RPMI8226 (cell line): ENCODE data around the gene SLC33A1.

Source experiments
- DNase-seq: peaks from one replicate; pipeline ENCODE4 v3.0.0-alpha.2; 2015

SLC33A1 gene

DNA sequence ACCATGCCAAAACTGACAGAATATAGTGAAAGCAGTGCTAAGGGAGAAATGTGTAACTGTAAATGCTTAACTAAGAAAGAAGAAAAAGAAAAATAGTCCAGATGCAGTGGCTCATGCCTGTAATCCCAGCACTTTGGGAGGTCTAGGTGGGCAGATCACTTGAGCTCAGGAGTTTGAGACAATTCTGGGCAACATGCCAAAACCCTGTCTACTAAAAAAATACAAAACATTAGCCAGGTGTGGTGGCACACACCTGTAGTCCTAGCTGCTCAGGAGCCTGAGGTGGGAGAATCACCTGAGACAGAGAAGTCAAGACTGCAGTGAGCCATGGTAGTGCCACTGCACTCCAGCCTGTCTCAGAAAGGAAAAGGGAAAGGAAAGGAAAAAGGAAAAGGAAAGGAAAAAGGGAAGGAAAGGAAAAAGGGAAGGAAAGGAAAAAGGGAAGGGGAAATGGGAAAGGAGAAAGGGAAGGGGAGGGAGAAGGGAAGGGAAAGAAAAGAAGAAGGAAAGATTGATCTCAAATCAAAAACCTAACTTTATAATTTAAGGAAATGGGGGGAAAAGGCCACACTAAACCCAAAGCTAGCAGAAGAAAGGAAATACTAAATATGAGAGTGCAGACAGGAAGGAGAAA, 68.4 kb downstream of the SLC33A1 start:
- peak; percentile 54 for DNase-seq

GRCh38 chr3:155782390-155782953, 71.8 kb downstream of the SLC33A1 start:
- no peak for DNase-seq

GRCh38 chr3:155780291-155780690, 73.9 kb downstream of the SLC33A1 start:
- no peak for DNase-seq

DNA sequence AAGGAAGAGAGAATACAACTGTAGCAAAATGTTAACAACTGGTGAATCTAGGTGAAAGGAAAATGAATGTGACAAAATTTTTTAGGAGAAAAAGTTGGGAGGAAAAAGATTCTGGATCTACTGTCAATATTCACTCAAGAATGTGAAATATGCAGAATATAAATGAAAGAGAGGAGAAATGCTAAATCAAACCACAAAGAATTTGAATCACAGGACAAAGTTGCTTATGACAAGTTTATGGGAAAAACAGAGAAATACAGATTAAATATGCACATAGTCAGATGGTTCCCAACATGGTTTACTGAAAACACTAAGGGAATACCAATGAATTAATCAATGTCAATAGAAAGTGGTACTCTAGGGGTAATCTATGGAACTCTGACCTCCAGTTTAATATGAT, 75.8 kb downstream of the SLC33A1 start:
- DNase-seq: no peak

GRCh38 chr3:155772801-155773200, 81.4 kb downstream of the SLC33A1 start:
- no peak for DNase-seq

DNA sequence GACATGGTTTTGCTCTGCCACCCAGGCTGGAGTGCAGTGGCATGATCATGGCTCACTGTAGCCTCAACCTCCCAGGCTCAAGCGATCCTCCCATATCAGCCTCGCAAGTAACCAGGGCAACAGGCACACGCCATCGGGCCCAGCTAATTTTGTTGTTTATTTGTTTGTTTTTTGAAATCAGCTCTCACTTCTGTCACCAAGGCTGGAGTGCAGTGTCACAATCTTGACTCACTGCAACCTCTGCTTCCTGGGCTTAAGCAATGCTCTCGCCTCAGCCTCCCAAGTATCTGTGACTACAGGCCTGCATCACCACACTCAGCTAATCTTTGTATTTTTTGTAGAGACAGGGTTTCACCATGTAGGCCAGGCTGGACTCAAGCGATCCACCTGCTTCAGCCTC, 83.1 kb downstream of the SLC33A1 start:
- no peak for DNase-seq
